GM21717 (cell line): ENCODE results near the gene C1QTNF7.

Source experiments
- ATAC-seq: cut with Tn5 transposase; IDR thresholded peaks from one replicate; pipeline ENCODE4 v1.9.1; 2021; ENCODE audit warnings: mild to moderate bottlenecking, moderate library complexity; ENCODE audit not compliant: unreplicated experiment

The C1QTNF7 gene

GRCh38 chr4:15413010-15413622, 14.7 kb upstream of the C1QTNF7 start:
- ATAC-seq = no peak

DNA sequence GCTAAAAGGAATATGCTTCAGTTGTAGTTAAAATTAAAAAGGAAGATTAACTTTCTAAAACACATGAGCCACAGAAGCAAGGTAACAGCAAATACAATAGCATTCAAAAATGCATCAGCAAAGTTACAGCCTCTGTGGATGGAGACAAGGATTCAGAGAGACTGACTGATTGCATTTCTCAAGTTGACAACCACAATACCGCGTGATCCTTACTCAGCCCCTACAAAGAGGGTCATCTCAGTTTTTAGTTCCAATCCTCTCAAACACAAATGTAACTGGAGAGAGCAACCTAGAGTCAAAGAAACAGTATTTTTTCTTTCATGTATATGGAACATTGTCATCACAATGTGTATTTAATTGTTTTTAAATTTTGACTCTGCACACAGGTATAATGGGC, 14.2 kb upstream of the C1QTNF7 start:
- ATAC-seq = no peak

GRCh38 chr4:15414551-15415091, 13.2 kb upstream of the C1QTNF7 start:
- no peak for ATAC-seq

- no peak for ATAC-seq
These were observed 11.2 kb upstream of the C1QTNF7 start for GRCh38 chr4:15416357-15417232.

- ATAC-seq = no peak
These were observed 10.6 kb upstream of the C1QTNF7 start for GRCh38 chr4:15417233-15417660.

GRCh38 chr4:15418956-15419355, 8.9 kb upstream of the C1QTNF7 start:
- no peak for ATAC-seq

- ATAC-seq = no peak
These were observed 7.2 kb upstream of the C1QTNF7 start for GRCh38 chr4:15420642-15421041.

GRCh38 chr4:15423285-15423711, 4.5 kb upstream of the C1QTNF7 start:
- peak; percentile 62 for ATAC-seq

- ATAC-seq = no peak
These were observed 2.3 kb upstream of the C1QTNF7 start for GRCh38 chr4:15425520-15425919.

GRCh38 chr4:15427161-15427560, 672 bp upstream of the C1QTNF7 start:
- ATAC-seq = no peak

- ATAC-seq = no peak
These were observed 778 bp downstream of the C1QTNF7 start for GRCh38 chr4:15428611-15429010.

- no peak for ATAC-seq
These were observed 6.3 kb downstream of the C1QTNF7 start for GRCh38 chr4:15434091-15434490.

DNA sequence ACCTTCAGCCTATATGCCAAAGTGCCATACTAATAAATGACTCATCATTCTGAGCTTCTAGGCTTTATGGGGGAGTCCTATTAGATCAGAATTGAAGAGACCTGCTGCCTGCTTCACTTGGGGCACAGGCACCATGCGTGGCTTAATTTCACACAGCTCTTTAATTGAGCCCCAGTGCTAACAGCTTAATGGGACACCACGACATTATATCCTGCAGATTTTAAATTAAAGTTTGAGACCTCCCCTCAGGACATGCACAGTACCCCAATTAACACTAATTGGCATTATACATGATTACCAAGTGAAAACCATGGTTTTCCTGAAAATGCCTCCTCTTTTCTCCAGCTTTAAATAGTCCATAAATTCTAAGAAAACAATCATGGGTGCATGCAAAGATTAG, 6.8 kb downstream of the C1QTNF7 start:
- no peak for ATAC-seq

GRCh38 chr4:15436513-15436912, 8.7 kb downstream of the C1QTNF7 start:
- ATAC-seq = no peak

DNA sequence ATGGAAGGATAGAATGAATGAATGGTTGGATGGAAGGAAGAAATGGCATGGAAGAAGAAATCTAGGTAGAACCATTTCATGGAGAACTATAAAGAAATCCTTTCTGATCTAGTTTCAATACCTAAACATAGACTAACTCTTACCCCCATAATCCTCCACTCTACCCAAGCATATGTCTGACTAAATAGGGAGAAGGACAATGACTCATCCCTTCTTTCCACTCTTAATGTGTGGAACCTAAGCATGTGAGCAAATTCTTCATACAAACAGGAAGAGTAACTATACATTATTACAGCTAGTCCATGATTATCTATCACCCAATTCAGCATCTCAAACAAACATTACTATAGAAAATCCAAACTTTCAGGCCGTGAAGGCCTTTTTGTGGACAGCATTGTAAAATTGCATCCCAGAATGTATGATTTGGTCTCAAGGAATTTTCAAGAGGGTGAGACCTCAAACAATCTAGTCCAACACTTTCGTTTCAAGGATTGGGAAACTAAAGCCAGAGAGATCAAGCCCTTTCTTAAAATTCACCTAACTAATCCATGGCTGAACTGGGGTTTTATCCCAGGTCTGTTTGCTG, 11.2 kb downstream of the C1QTNF7 start:
- ATAC-seq = no peak

GRCh38 chr4:15443371-15444160, 15.7 kb downstream of the C1QTNF7 start:
- ATAC-seq = no peak

DNA sequence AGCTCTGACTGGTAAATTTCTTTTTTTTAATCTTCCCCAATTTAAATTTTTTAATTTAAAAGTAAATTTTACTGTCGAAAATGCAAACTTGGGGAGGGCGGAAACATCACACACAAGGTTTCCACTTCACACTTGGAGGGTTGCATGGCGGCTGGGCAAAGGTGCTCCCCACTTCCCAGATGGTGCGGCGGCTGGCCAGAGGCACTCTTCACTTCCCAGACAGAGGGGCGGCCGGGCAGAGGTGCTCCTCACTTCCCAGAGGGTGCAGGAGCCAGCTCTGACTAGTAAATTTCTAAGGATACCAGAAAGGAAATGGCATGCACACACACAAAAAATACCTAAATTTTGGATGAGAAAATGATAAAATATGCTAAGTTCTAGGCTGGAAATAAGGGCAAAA, 16.4 kb downstream of the C1QTNF7 start:
- ATAC-seq = no peak

- ATAC-seq = no peak
These were observed 17.2 kb downstream of the C1QTNF7 start for GRCh38 chr4:15444879-15445547.

- ATAC-seq = no peak
These were observed 23.5 kb downstream of the C1QTNF7 start for GRCh38 chr4:15451181-15451865.
